RWPE2 (cell line): Measurements from ENCODE around the gene PHF10.

Experiments
- ATAC-seq: fragments of 200-7000 bp; cut with Tn5 transposase; 3 replicates; pipeline ENCODE4 v1.9.1; 2021; ENCODE audit warnings: low read depth
- DNase-seq: peaks from one replicate; pipeline ENCODE4 v3.0.0-alpha.2; 2020; ENCODE audit warnings: low spot score
- H3K27ac ChIP-seq: fragments of 450-650 bp; 2 replicates; pipeline ENCODE4 v1.5.1; 2017; ENCODE audit warnings: mild to moderate bottlenecking; ENCODE audit not compliant: poor library complexity, severe bottlenecking
- H3K27me3 ChIP-seq: fragments of 250-450 bp; sonication (Bioruptor Pico); 2 replicates; pipeline ENCODE4 v1.5.1; 2021; ENCODE audit warnings: mild to moderate bottlenecking, moderate library complexity; ENCODE audit not compliant: insufficient read depth, poor library complexity, severe bottlenecking
- H3K36me3 ChIP-seq: fragments of 250-450 bp; sonication (Bioruptor Pico); 2 replicates; pipeline ENCODE4 v1.5.1; 2020; ENCODE audit warnings: low read depth, mild to moderate bottlenecking, moderate library complexity
- H3K4me1 ChIP-seq: fragments of 250-450 bp; sonication (Bioruptor Pico); 2 replicates; pipeline ENCODE4 v1.5.1; 2021; ENCODE audit warnings: mild to moderate bottlenecking, moderate library complexity; ENCODE audit not compliant: insufficient read depth, poor library complexity, severe bottlenecking
- H3K4me3 ChIP-seq: fragments of 250-450 bp; sonication (Bioruptor Pico); 2 replicates; pipeline ENCODE4 v1.5.1; 2021; ENCODE audit warnings: mild to moderate bottlenecking, moderate library complexity; ENCODE audit not compliant: severe bottlenecking
- H3K9me3 ChIP-seq: fragments of 250-450 bp; sonication (Bioruptor Pico); 2 replicates; pipeline ENCODE4 v1.5.1; 2021; ENCODE audit warnings: mild to moderate bottlenecking, moderate library complexity; ENCODE audit not compliant: severe bottlenecking
- TF ChIP-seq, protein P1 (sequence below): fragments of 450-650 bp; IDR thresholded peaks from one replicate; pipeline ENCODE4 v1.5.1; 2017; ENCODE audit warnings: mild to moderate bottlenecking, moderate library complexity; ENCODE audit not compliant: poor library complexity, severe bottlenecking

PHF10 gene

DNA sequence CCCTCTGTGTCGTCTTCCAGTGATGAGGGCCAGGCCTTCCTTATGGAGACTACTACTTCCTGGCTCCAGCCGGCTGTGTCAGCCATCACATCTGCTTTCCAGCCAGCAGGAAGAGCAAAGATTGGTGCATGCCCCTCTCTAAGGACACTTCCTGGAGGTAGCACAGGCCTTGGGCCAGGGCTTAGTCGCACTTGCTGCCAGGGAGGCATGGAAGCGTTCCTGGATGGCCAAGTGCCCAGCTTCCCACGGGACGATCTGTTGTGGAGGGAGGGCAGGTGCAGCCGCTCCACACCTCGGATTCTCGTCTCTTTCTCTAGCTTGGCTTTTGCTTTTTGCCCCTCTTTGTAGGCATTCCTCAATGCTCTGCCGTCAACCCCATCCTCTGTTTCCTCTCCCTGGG is 39.0 kb upstream of the PHF10 start:
- no peak overlapping the region for H3K4me3 ChIP-seq
- DNase-seq, result no peak

GRCh38 chr6:169755162-169755561 is 30.9 kb upstream of the PHF10 start:
- Histone ChIP-seq H3K4me1 (peaks cover 11% of the 10 kb centered on the region), H3K27ac (no peak overlapping the region), H3K36me3 (peaks cover 52% of the 10 kb centered on the region), H3K27me3 (no peaks in the 10 kb centered on the region), H3K4me3 (no peak overlapping the region), H3K9me3 (no peaks in the 10 kb centered on the region)
- TF ChIP-seq, protein P1, sequence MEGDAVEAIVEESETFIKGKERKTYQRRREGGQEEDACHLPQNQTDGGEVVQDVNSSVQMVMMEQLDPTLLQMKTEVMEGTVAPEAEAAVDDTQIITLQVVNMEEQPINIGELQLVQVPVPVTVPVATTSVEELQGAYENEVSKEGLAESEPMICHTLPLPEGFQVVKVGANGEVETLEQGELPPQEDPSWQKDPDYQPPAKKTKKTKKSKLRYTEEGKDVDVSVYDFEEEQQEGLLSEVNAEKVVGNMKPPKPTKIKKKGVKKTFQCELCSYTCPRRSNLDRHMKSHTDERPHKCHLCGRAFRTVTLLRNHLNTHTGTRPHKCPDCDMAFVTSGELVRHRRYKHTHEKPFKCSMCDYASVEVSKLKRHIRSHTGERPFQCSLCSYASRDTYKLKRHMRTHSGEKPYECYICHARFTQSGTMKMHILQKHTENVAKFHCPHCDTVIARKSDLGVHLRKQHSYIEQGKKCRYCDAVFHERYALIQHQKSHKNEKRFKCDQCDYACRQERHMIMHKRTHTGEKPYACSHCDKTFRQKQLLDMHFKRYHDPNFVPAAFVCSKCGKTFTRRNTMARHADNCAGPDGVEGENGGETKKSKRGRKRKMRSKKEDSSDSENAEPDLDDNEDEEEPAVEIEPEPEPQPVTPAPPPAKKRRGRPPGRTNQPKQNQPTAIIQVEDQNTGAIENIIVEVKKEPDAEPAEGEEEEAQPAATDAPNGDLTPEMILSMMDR, result no peak
- DNase-seq (no peak), ATAC-seq (no peak)

More for the DNA sequence above, 39.0 kb upstream of the PHF10 start:
- TF ChIP-seq, protein P1, result no peak
- no peak for ATAC-seq
- Histone ChIP-seq H3K4me1 (no peaks in the 10 kb centered on the region), H3K27ac (no peak overlapping the region), H3K27me3 (no peaks in the 10 kb centered on the region), H3K36me3 (peaks cover 93% of the 10 kb centered on the region), H3K9me3 (no peaks in the 10 kb centered on the region)

DNA sequence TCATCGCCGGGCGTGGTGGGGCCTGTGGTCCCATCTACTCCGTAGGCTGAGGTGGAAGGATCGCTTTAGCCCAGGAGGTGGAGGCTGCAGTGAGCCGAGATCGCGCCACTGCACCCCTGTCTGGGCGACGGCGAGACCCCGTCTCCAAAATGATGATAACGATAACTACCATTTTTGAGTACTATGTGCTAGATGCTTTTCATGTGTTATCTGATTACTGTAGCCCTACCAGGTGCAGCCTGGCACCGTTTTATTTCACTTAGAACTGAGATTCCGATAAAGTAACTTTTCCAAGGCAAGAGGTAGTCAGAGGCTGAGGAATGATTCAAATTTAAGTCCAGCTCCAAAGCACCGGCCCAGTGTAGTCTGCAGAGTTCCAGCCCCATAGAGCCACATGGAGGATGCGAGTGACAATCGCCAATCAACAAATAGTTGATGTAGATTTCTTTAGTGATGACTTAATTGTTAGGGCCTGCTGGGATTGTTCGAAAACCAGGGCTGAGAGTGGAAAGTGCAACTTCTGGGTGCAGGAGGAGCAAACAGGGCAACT is 27.8 kb upstream of the PHF10 start:
- Histone ChIP-seq H3K36me3 (peaks cover 33% of the 10 kb centered on the region), H3K9me3 (no peaks in the 10 kb centered on the region), H3K4me3 (peak overlapping the region; percentile 96), H3K4me1 (peaks cover 16% of the 10 kb centered on the region), H3K27me3 (no peaks in the 10 kb centered on the region), H3K27ac (peak overlapping the region; percentile 70)
- DNase-seq (no peak), ATAC-seq (no peak)
- TF ChIP-seq, protein P1, result no peak

DNA sequence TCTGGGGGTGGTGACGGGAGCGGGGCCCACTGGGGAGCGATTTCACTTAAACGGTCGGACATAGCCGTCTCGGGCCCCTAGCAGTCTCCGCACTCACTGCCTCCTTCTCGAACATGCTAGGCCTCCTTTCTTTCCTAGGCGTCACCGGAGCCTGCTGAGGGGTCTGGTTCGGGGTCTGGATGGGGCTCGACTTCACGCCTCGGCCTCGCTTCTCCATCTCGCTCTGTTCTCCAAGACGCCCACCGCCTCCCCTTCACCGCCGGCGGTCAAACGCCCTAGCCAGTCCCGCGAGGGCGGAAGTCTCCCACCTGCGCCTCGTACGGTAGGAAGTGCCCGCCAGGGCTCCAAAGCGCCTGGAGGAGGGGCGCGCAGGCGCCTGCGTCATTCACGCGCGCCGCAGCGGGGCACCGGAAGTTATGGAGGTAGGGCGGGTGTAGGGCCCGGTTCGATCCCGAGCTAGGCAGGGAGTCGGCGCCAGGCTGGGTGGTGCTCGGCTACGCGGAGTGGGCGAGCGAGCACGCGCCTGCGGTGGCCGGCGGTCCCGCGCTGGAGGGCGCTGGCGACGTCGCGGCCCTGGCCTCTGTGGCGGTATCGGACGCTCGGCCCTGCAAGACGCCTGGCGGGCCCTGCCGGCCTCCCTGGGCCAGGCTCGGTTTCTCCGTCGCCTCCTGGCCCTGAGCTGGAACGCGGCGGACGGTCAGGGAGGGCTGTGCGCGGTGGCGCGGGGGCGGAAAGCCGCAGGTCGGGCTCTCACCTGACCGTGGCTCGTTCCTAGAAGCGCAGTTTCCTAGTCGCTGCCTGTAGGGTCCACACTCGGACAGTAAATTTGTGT is 27.2 kb upstream of the PHF10 start, which contains the start of the genes DYNLT2 and ERMARD:
Gene DYNLT2, minus strand, starts transcription at position 331 of the 832 bp plus-strand sequence. Its CDS starts 114 bp downstream, at position 217.
Gene ERMARD, plus strand, starts transcription at position 381 of the 832 bp plus-strand sequence. Its CDS starts 36 bp downstream, at position 417.
- DNase-seq (peak; percentile 87), ATAC-seq (peak; percentile 94)
- H3K4me1 ChIP-seq, result peaks cover 16% of the 10 kb centered on the region
- peaks cover 26% of the 10 kb centered on the region for H3K36me3 ChIP-seq
- TF ChIP-seq, protein P1, result peak; percentile 12
- peak within 1 kb of the TSS; percentile 96 for H3K4me3 ChIP-seq
- H3K27me3 ChIP-seq, result no peaks in the 10 kb centered on the region
- H3K27ac ChIP-seq, result peak within 1 kb of the TSS; percentile 70
- H3K9me3 ChIP-seq, result no peaks in the 10 kb centered on the region
